Endothelial cell of umbilical vein (primary cell): ENCODE data around the gene TMEM33. TPM values are rescaled to one million over a fixed set of nuclear protein-coding genes. Genes with fewer than 3 reads are reported as not detected.
A peak's percentile ranks its signal among the peaks of the same experiment; 100 is the strongest.

Experiments
- BruUV-seq: library from RNA; stranded (reverse); fragments of 400-500 nt; replicated peaks from 2 replicates; lab custom pipeline; 2021; lab: Mats Ljungman, UMichigan
- CTCF ChIA-PET: fragments of 300-600, 350-600 bp; sonication (Branson Sonifier 250); formaldehyde crosslinking; loops from one replicate; lab custom pipeline; 2021; ENCODE audit warnings: antibody characterized with exemption, inconsistent platforms; lab: Charles Lee
- POLR2A ChIA-PET: fragments of 300-600, 350-600 bp; sonication (Branson Sonifier 250); formaldehyde crosslinking; loops from one replicate; lab custom pipeline; 2021; ENCODE audit warnings: antibody characterized with exemption, inconsistent platforms; lab: Charles Lee
- DNase-seq: peaks from one replicate; pipeline ENCODE4 v3.0.0-alpha.2; 2011; ENCODE audit warnings: low read depth, low spot score
- FAIRE-seq: peaks from 2 replicates; lab custom pipeline; 2011; peaks lifted over from hg19 to GRCh38; lab: Jason Lieb, UNC
- H2AFZ ChIP-seq: 2 replicates; pipeline ENCODE4 v1.6.0; 2012; ENCODE audit warnings: low read depth, low read length, control low read depth, inconsistent platforms
- H3K27ac ChIP-seq: 2 replicates; pipeline ENCODE4 v1.5.1; 2011; ENCODE audit warnings: low read depth, mild to moderate bottlenecking, control low read depth, low read length, moderate library complexity; ENCODE audit not compliant: insufficient read depth
- H3K27me3 ChIP-seq, 2 experiments: 2 replicates each; pipeline versions ENCODE4 v1.6.0 to v1.6.1; 2011; ENCODE audit warnings: low read length in 2 of 2, mixed read lengths in 1 of 2; ENCODE audit not compliant: control insufficient read depth in 2 of 2, insufficient read depth in 2 of 2
- H3K36me3 ChIP-seq, 2 experiments: 2 replicates in 1 of 2; 3 replicates in 1 of 2; pipeline ENCODE4 v1.5.1; 2011; ENCODE audit warnings: low read length in 2 of 2, mild to moderate bottlenecking in 1 of 2, moderate library complexity in 1 of 2; ENCODE audit not compliant: control insufficient read depth in 2 of 2, insufficient read depth in 2 of 2; ENCODE audit errors: extremely low read depth in 1 of 2
- H3K4me1 ChIP-seq: 3 replicates; pipeline ENCODE4 v1.5.1; 2011; ENCODE audit warnings: mild to moderate bottlenecking, low read length; ENCODE audit not compliant: control insufficient read depth, insufficient read depth; ENCODE audit errors: extremely low read depth
- H3K4me2 ChIP-seq: 2 replicates; pipeline ENCODE4 v1.6.1; 2011; ENCODE audit warnings: low read length, control low read depth, mixed read lengths; ENCODE audit not compliant: insufficient read depth
- H3K4me3 ChIP-seq, 3 experiments: fragments of 200-600 bp in 1 of 3; sonication (generic), shearing (Covaris generic) in 1 of 3; replicated peaks in 1 of 3; 2 replicates each; pipeline ENCODE4 v1.5.1; 2011 to 2016; ENCODE audit warnings: control low read depth in 3 of 3, low read length in 3 of 3, mild to moderate bottlenecking in 2 of 3, inconsistent platforms in 1 of 3, low read depth in 1 of 3, moderate library complexity in 1 of 3; ENCODE audit not compliant: insufficient read depth in 1 of 3
- H3K79me2 ChIP-seq: 2 replicates; pipeline ENCODE4 v1.6.0; 2012; ENCODE audit warnings: low read length, inconsistent platforms; ENCODE audit not compliant: control insufficient read depth, insufficient read depth
- H3K9ac ChIP-seq: replicated peaks from 2 replicates; pipeline ENCODE3; 2011; ENCODE audit warnings: low read length, control low read depth; ENCODE audit not compliant: insufficient read depth; ENCODE audit errors: extremely low read depth
- H3K9me1 ChIP-seq: replicated peaks from 3 replicates; pipeline ENCODE4 v1.6.0; 2011; ENCODE audit warnings: mild to moderate bottlenecking, low read length; ENCODE audit not compliant: control insufficient read depth, insufficient read depth; ENCODE audit errors: extremely low read depth
- H3K9me3 ChIP-seq: replicated peaks from 2 replicates; pipeline ENCODE4 v1.5.1; 2012; ENCODE audit warnings: low read length, inconsistent platforms; ENCODE audit not compliant: control insufficient read depth, insufficient read depth
- H4K20me1 ChIP-seq: replicated peaks from 2 replicates; pipeline ENCODE3; 2011; ENCODE audit warnings: mild to moderate bottlenecking, low read length; ENCODE audit not compliant: control insufficient read depth, insufficient read depth; ENCODE audit errors: extremely low read depth
- GATA2 ChIP-seq: IDR thresholded peaks from 2 replicates; pipeline ENCODE4 v1.7.0; 2011; ENCODE audit warnings: low read depth, mild to moderate bottlenecking, moderate library complexity, mixed read lengths, low read length; ENCODE audit not compliant: insufficient read length, insufficient read depth
- JUN ChIP-seq: IDR thresholded peaks from 2 replicates; pipeline ENCODE4 v1.6.1; 2011; ENCODE audit warnings: borderline replicate concordance, low read depth; ENCODE audit not compliant: insufficient read length, insufficient read depth
- POLR2AphosphoS5 ChIP-seq: IDR thresholded peaks from 2 replicates; pipeline ENCODE4 v1.6.1; 2012; ENCODE audit warnings: low read depth, mild to moderate bottlenecking, control low read depth, low read length, moderate library complexity; ENCODE audit not compliant: insufficient read depth
- dilution Hi-C: fragments of 300-500 bp; cut with MboI; formaldehyde crosslinking; loops from one replicate; pipeline ENCODE4 v1.15.0; 2019; ENCODE audit warnings: low sequenced_read_pairs; ENCODE audit not compliant: extremely low pct_ligation_motif_present
- intact Hi-C: fragments of 100-400 bp; cut with micrococcal nuclease; formaldehyde crosslinking; loops from one replicate; pipeline ENCODE4 v1.10.0; 2022
- polyA plus RNA-seq, 4 experiments: library from polyadenylated mRNA; depleted of rRNA in 3 of 4; stranded (reverse) in 3 of 4; unstranded in 1 of 4; fragments of >200 nt; gene quantifications; 2 replicates each; pipeline versions ENCODE4 v1.2.1 to v1.2.3, GENCODE V29; 2011 to 2012; ENCODE audit warnings: missing spikeins in 1 of 4
- total RNA-seq: library from RNA; stranded (reverse); gene quantifications from 2 replicates; pipeline ENCODE4 v1.2.3, GENCODE V29; 2021
- TF ChIP-seq, protein P1 (sequence below): IDR thresholded peaks from 2 replicates; pipeline ENCODE4 v1.6.1; 2011; ENCODE audit not compliant: insufficient read depth, insufficient read length

Gene TMEM33
- total and polyA plus RNA-seq, 2 donors (not counting 3 experiments of a cell fraction or from before 2014, with no cell fraction given) = 52.9 to 60.1 TPM

DNA sequence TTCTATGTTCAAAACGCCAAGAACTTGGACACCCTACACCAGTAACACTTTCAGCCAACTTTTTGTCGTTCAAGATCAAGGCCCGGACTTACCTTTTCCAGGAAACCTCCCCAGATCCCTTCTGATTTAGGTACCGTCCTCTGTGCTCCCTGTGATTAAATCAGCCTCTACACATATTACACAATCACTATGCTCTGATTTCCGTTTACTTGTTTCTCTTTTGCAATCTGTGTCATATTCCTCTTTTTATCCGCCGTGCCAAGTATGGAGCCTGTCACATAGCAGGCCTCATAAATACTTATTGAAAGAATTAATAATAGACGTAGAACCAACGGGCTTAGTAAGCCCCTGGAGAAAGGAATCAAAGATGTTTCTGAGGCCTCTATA lies 722 bp upstream of the TMEM33 start:
- POLR2A ChIA-PET = no interaction called here
- no peak overlapping the region for H3K9ac ChIP-seq
- intact Hi-C loops (no loop called here), dilution Hi-C loops (no loop called here)
- no peak for DNase-seq
- peak overlapping the region; percentile 100 for H3K4me2 ChIP-seq
- H4K20me1 ChIP-seq = peaks cover 5% of the 10 kb centered on the region
- H3K27ac ChIP-seq = no peak overlapping the region
- BruUV-seq = no TSS peak
- TF ChIP-seq POLR2AphosphoS5 = no peak
- H3K79me2 ChIP-seq = peaks cover 45% of the 10 kb centered on the region
- H3K36me3 ChIP-seq = peaks cover 2 to 10% of the 10 kb centered on the region in 2 experiments
- FAIRE-seq = no peak
- peak overlapping the region in 2 of 3 experiments; percentile 65 to 91 for H3K4me3 ChIP-seq
- peaks cover 18% of the 10 kb centered on the region for H3K4me1 ChIP-seq
- peaks cover 13 to 34% of the 10 kb centered on the region in 2 experiments for H3K27me3 ChIP-seq
- H3K9me3 ChIP-seq = no peaks in the 10 kb centered on the region
- peaks cover 2% of the 10 kb centered on the region for H3K9me1 ChIP-seq
- CTCF ChIA-PET = interaction anchor here (1.6 kb wide), 1 partner anchor 29 kb away, joined by 6 read pairs; no protein-coding TSS in a partner anchor
- peak overlapping the region; percentile 94 for H2AFZ ChIP-seq

DNA sequence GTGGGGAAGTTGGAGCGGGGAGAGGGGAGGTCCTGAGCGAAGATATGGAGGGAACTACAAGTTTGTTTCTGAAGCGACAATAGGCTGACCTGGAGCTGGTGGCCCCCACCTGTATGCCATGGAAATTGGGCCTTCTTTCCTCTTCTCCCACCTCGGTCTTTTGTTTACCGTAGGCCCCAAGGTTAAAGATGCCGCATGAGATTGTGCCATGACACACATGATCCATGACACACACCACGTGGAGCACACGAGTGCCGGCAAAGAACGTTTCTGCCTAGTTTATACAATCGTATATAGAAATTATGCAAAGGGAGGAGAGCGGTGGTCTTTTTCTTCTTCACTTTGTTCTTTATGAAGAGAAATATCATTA lies 408 bp downstream of the TMEM33 start:
- Histone ChIP-seq H4K20me1 (peaks cover 8% of the 10 kb centered on the region), H3K9me1 (peaks cover 2% of the 10 kb centered on the region), H2AFZ (peak overlapping the region; percentile 94), H3K79me2 (peaks cover 51% of the 10 kb centered on the region), H3K4me1 (peaks cover 18% of the 10 kb centered on the region), H3K9me3 (no peaks in the 10 kb centered on the region), H3K36me3 (peaks cover 2 to 10% of the 10 kb centered on the region in 2 experiments), H3K27me3 (peaks cover 9 to 23% of the 10 kb centered on the region in 2 experiments), H3K27ac (peak overlapping the region; percentile 73), H3K4me3 (peak overlapping the region; percentile 65 to 97 (median 91)), H3K4me2 (peak overlapping the region; percentile 100), H3K9ac (peak overlapping the region; percentile 89)
- dilution Hi-C loops = no loop called here
- ChIA-PET CTCF (interaction anchor here (0.6 to 1.6 kb wide), 2 partner anchors 21 to 28 kb away, joined by 4 to 6 read pairs; no protein-coding TSS in a partner anchor), POLR2A (no interaction called here)
- intact Hi-C loops = loop anchor here (1.0 kb wide), 1 partner anchor 55 kb away; the partner anchor contains the start of gene SLC30A9
- FAIRE-seq = peak; percentile 50
- BruUV-seq = no TSS peak
- no peak for DNase-seq
- TF ChIP-seq, protein P1, sequence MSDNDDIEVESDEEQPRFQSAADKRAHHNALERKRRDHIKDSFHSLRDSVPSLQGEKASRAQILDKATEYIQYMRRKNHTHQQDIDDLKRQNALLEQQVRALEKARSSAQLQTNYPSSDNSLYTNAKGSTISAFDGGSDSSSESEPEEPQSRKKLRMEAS = peak; percentile 80
- no peak for TF ChIP-seq JUN
- peak; percentile 19 for TF ChIP-seq GATA2
